HG03457 (cell line): ENCODE results near the gene GSK3B.

Source experiments
- ATAC-seq: cut with Tn5 transposase; IDR thresholded peaks from one replicate; pipeline ENCODE4 v1.9.1; 2021; ENCODE audit warnings: moderate number of reproducible peaks; ENCODE audit not compliant: unreplicated experiment

The GSK3B gene

DNA sequence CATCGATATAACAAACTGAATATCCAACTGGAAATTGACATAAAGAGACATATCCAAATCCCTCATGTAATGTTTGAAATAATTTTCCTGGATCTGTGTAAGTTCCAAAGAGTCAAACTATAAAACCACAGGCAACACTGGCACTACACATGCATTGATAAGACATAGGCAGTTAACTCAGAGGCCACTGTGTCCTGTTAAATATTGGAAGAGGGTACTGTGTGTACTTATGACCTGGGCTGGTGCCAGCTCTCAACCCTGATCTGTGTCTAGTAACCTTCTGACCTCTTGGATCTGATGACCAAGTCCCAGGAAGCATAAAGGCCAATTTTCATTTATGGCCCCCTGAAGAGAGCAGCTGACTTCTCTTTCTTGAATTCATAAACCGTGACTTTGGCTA lies 307.8 kb downstream of the GSK3B start:
- no peak for ATAC-seq

DNA sequence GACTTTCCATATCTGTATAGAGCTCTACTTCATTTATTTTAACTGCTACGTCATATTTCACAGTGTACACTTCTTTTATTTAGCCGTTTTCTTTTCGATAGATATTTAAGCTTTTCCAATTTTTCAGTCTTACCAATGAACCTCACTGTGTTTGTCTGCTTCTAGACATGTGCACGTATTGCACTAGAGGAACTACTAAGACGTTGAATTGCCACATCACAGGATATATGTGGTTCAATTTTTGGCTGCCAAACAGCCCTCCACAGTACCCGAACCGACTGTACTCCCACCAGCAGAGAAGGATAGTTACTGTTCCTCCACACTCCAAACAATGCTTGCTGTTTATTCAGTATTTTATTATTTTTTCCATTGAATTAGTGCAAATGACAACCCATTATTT lies 310.4 kb downstream of the GSK3B start:
- no peak for ATAC-seq

DNA sequence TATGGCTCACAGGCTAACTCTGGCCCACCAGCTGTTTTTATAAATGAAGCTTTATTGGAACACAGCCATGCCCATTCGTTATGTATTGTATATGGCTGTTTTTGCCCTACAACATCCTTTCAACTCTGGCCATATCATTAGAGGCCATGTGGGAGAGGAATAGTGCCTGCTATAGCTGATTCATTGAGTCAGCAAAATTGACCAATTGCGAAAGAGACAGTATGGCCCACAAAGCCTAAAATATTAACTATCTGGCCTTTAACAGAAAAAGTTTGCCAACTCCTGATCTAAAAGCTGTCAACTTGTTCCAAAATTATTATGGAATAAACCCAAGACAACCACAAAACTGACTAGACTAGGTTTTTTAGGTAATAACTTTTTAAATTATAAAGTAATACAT lies 311.0 kb downstream of the GSK3B start:
- no peak for ATAC-seq

DNA sequence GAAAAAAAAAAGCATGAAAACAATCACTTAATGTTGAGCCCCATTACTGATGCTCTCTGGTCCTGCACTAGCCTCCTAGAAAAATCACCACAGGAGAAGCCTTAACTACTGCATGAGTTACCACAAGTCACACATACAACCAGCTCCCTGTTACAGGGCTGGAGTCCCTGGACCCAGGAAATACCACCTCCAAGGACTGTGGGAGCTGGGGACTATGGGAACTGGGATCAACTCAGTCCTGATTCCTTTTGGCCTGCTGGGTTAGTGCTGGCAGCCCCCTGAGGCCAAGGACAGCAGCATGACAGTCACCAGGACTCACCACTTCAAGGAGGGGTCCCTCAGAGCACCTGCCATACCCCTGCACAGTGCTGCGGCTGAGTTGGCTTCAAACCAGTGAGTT lies 311.8 kb downstream of the GSK3B start:
- ATAC-seq = no peak

GRCh38 chr3:119781330-119782198 lies 312.7 kb downstream of the GSK3B start, which contains the start of gene NR1I2:
NR1I2 (plus strand) TSS chr3:119782101.
- no peak for ATAC-seq

GRCh38 chr3:119779731-119780383 lies 314.4 kb downstream of the GSK3B start:
- ATAC-seq = peak; percentile 83

- no peak for ATAC-seq
Measured at GRCh38 chr3:119778811-119779210, 315.4 kb downstream of the GSK3B start.

GRCh38 chr3:119778176-119778575 lies 316.1 kb downstream of the GSK3B start:
- ATAC-seq = no peak

- ATAC-seq = no peak
Measured at GRCh38 chr3:119776304-119776703, 317.9 kb downstream of the GSK3B start.

- ATAC-seq = no peak
Measured at GRCh38 chr3:119774444-119774843, 319.8 kb downstream of the GSK3B start.
